Measurements from ENCODE around the gene STON1.
A peak's percentile ranks its signal among the peaks of the same experiment; 100 is the strongest.
"Not testable (repeated sequence)": the region's sequence is repeated elsewhere in the genome, so short reads cannot be mapped to it uniquely, and the experiment has no call there.

Gene STON1

DNA sequence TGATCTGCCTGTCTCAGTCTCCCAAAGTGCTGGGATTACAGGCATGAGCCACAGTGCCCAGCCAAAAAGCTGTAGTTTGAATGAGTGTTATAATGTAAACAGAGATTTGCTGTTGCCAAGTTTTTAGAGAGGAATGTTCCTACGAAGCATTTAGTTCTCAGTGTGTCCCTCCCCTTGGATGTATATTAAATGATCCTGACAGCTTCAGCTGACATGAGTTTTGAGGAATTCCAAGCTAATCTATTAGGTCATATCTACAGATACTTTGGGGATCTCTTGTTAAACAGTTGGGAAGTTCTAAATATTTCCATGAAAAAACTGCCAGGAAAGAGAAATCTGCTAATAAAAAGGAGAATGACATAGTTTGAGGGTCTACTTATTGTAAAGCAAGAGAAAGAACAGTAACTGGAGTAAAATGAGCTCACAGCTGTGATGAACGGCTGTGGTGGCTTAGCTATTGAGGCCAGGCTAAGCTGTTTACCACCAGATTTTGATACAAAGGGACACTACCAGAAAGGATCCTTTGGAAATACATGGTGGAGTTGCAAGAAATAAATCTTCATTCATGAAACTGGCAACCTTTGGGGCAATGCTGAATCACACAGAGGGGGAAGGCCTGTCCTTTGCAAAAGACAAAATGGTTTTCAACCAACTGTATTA, 2.6 kb upstream of the STON1 start:
- DNase-seq: peak; percentile 80

DNA sequence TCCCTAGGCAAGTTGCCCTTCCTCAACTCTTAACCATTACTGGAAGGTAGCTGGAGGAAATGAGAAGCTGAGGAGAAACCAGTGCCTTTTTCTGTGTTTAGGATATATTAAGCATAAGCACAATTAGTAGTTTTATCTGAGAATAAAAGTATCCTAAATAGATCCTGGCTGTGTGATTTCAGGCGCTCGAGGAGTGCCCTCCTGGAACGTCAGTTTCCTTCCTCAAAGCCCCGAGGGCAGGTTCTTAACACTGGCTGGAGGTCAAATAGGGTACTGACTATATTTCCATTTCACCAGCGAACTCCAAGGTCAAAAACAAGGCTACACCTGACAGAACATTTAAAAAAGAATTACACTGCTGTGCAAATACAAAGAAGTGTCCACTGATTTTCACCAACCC, 1.5 kb upstream of the STON1 start:
- DNase-seq: no peak

DNA sequence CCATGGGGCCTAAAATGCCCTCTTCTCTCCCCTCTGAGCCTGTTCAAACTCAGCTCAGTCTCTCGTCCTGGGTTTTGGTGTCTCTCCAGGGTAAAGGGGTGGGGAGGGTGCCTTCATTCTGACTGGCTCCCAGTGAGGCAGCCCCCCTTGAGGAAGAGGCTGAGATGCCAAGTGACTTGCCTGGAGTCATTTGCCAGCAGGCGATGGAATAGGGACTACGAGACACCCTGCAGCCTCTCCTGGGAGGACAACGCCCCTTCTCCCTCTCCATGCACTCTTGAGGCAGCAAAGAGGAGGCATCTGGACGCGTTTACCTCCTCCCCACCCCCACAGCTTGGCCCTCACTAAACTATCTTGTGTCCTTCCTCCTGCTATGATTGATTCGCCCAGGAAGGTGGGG, 760 bp upstream of the STON1 start:
- DNase-seq: no peak

DNA sequence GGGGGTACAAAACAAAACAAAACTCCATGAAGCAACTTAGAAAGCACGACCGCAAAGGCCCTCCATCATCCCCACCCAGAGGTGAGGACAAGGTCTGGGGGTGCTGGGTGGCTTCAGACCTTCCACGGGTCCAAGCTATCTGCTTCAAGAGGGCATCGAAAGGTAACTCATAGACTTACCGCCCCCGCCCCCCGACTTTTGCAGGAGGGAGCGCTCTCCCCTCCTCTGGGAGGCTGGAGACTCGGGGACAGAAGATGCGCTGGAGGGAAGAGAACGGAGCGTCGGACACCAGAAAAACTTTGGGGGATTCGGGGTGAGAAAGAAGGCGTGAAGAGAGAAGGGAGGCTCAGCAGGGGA, 300 bp upstream of the STON1 start:
- DNase-seq: no peak

DNA sequence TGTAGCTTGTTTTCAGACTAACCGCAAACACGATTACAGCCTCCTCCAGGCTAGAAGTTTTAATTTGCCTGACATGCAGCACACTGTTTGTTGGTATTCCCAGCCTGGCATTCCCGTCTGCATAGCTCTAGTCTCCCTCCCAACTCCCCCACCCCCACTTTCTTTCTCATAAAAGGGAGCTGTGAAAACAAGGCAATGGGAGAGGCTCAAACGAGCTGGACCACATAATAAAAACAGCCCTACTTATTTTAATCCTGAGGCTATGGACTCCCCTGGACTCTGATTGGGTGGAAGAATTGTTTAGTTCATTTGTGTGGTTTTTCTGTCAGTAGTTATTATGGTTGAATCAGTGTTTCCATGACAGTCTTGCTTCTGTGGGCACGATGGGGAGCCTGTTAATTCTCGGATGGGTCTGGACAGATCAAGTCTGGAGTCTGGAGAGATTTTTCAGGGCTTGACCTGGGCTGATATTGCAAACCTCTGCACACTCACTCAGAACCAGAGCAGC, 1.2 kb downstream of the STON1 start:
- peak; percentile 71 for DNase-seq

DNA sequence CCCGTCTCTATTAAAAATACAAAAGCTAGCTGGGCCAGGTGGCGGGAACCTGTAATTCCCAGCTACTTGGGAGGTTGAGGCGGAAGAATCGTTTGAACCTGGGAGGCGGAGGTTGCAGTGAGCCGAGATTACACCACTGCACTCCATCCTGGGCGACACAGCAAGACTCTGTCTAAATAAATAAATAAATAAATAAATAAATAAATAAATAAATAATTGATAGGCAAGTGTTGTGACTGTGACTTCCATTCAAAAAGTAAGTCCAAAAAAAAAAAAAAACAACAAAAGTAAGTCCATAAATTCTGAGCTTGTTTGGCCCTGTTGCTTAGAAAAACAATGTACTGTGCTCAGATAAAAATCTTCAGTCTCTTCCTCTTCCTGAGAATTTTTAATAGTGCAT, 2.2 kb downstream of the STON1 start:
- DNase-seq: no peak

DNA sequence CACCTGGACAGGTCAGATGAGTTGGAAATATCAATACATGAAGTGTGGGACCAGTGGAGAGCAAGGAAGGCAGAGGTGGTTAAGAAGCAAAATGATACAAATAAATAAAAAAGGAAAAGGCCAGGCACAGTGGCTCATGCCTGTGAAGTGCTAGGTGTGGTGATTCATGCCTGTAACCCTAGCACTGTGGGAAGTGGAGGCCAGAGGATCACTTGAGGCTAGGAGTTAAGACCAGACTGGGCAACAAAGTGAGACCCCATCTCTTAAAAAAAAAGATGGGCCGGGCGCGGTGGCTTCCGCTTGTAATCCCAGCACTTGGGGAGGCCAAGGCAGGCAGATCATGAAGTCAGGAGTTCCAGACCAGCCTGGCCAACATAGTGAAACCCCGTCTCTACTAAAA, 2.9 kb downstream of the STON1 start:
- DNase-seq: no peak

DNA sequence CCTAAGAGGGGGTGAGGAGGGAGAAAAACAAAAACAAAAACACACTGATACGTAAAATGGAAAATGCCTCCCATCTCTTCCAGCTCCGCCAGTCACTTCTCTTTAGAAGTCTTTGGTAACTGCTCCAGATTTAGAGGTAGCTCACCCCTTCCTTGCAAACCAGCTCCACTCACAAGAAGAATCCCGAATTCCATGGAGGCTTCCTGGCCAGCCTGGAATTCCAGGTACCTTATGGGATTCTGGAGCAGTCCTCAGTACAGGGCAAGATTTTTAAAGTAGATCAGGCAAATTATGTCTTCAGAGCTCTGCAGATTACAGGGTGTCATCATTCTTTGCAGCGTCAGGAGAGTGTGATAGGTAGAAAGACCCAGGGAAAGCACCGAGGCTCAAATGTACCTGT, 4.8 kb downstream of the STON1 start:
- DNase-seq: no peak

DNA sequence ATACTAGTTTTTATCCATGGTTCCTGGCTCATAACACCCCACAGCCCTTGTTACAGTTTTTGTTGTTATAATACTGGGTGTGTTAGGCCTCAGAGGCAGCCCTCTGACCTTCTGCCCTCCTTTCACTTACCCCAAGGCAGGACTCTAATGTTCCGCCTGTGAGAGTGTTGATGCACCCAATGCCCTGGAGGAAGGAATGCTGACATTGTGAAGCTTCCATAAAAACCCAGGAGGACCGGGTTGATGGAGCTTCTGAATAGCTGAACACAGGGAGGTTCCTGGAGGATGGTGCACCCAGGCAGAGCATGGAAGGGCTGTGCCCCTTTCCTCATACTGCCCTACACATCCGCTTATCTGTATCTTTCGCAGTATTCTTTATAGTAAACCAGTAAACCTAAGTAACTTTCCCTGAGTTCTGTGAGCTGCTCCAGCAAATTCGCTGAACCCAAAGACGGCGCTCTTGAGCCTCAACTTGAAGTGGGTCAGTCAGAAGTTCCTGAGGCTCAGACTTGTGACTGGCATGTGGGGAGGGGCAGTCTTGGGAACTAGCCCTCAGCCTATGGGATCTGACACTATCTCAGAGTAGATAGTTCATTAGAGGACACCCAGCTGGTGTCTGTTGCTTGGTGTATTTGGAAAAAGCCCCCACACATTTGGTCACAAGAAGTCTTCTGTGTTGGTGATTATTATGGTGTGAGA, 10.4 kb downstream of the STON1 start:
- no peak for DNase-seq

DNA sequence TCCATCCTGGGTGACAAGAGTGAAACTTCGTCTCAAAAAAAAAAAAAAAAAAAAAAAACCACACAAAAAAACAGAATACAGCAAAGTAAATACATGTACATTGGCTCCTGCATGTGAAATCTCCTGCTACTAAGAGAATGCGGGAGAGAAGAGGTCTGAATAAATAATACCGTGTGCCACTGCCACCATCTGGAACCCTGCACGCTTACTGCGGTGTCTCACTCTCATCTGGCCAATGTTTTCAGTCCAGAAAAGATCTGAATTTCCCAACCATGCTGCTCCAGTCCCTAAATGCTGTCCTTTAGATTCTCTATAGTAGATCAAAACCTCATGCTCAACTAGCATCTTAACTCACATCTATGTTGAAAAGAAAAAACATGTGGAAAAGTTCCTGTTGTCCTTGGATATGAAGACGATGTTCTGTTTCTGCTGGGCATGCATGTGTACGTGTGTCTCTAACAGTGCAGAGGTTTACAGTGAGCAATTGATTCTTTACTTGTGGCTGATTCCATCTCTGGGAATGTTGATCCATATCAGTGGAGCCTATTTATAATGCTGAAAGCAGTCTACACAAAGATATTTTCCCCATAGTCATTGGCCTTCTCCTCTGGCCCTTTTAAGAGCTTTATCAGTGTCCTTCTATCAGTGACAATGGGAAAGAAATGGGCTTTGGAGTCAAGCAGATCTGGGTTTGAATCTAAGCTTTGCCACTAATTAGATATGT, 11.9 kb downstream of the STON1 start:
- DNase-seq: no peak

DNA sequence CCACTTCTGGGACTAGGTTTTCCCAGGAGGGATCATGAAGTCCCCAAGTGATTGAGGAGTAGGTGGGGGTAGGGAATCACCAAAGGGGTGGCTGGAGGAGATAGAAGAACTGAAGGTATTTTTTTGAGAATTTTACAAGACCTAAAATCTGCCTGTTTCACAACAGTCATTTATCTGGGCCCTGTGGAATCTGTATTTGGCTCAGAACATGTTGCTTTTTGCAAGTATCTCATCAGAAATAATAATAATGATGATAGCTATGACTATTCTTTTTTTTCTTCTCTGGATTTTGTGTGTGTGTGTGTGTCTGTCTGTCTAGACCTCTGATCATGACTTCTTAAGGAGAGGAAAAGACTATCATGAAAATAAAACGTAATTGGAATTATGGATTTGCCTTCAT, 13.9 kb downstream of the STON1 start:
- no peak for DNase-seq

DNA sequence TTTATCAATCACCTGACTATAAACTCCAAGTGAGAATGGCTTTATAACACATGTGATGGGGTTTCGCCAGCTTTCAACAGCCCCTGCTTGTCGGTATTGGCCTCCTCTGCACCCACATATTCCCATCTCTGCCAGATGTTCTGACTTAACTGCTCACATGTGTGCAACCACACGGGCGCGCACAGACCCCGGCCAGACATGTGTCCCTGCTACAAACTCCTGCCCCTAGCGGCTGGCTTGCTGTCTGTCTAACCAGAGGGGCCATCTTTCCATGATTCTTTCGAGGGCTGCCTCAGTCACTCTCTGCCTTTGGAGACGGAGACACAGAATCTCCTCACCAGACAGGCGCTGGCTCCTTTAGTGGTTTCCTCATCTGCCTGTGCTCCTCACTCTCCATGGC, 15.3 kb downstream of the STON1 start:
- peak; percentile 61 for DNase-seq

DNA sequence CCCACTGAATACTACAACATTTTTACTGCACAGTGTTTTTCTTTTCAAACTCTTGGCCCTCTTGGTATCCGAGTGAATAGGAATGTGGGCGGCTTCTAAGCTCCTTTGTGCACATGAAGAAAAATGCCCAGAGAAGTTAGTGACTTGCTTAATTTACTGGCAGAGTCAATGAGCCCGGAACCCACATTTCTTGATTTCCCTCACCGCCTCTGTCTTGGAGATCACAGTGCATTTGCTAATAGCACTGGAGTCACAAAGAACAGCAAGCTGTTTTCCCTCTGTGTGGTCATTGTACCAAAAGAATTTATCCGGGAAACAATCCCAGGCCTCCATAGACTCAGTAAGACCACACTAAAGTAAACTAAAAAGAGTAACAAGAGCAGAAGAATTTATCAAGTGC, 18.9 kb downstream of the STON1 start:
- peak; percentile 18 for DNase-seq

DNA sequence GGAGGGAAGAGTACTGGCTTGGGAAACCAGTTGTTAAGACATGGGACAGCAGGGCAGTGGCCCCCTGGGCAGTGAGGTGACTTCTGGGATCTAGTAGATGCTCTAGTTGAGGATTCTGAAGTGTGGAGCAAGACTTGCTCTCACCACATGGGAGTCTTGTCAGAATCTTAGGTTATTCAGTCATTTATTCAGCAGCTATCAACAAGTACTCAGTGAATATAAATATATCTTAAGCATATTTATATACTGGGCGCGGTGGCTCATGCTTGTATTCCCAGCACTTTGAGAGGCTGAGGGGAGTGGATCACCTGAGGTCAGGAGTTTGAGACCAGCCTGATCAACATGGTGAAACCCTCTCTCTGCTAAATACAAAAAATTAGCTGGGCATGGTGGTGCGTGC, 20.0 kb downstream of the STON1 start:
- DNase-seq: no peak

DNA sequence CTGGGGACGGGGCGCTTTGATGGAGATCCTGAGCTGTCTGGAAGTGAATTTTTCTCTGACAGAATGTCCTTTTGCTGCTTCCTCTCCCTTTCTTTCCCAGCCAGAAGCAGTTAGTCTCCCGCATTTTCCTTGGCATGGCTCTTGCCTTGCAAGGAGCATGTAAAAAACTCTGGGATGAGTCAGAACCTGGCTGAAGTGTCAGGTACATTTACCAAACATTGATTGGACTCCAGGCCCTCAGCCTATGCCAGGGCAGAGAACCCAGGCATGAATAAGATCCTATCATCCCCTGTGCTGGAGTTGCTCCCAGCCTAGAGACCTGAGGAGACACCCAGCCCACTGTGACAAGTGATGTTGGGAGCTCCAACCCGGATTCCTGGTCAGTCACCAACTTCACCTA, 21.6 kb downstream of the STON1 start:
- DNase-seq: no peak

DNA sequence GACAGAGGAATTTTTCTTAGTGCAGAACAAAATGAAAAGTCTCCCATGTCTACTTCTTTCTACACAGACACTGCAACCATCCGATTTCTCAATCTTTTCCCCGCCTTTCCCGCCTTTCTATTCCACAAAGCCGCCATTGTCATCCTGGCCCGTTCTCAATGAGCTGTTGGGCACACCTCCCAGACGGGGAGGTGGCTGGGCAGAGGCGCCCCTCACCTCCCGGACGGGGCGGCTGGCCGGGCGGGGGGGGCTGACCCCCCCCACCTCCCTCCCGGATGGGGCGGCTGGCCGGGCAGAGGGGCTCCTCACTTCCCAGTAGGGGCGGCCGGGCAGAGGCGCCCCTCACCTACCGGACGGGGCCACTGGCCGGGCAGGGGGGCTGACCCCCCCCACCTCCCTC, 25.1 kb downstream of the STON1 start:
- not testable (repeated sequence) for DNase-seq

DNA sequence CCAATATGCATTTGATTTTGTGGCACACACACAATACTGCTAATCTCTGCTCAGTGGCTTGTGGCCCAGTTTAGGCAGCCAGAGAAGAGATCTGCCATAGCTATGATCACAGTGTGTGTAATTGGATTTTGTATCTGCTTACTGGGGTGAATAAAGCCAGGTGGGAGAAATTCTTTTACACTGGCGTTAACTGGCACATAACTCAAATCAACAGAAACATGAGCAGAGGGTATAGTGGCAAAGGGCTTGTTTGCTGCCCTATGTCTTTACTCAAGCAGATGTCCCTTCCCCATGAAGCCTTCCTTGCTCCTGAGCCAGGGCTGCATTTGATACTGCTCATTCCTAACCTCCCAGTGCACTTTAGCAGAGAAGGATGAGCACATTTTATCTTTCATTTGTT, 28.5 kb downstream of the STON1 start:
- DNase-seq: no peak

DNA sequence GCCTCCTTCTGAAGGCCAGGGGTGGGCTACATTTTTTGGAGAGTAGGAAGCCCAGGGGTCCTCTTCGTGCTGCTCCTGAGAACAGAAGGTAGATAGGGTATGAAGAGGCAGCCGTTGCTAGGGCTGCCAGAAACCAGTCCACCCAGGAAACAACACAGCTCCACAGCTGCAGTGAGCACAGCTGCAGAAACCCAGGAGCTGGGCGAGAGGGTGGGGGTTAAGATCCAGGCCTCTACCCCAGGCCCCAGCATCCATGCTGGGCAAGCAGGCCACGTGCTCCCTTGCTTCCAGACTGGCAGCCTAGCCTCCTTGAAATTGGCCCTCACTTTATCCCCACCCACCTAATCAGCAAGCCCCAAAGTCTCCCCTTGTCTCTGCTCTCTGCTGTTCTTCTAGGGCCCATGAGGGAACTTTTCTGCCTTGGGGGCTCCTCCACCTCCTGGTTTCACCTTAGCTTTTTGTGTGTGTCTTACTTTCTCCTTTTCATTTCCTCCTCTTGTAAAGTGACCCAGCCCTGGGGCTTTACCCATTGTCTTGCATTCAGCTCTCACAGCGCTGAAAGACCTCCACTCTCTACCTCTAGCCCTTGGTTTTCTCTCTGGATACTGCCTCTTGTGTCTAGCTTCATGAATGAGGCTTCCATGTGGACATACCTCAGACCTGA, 30.7 kb downstream of the STON1 start:
- DNase-seq: no peak

DNA sequence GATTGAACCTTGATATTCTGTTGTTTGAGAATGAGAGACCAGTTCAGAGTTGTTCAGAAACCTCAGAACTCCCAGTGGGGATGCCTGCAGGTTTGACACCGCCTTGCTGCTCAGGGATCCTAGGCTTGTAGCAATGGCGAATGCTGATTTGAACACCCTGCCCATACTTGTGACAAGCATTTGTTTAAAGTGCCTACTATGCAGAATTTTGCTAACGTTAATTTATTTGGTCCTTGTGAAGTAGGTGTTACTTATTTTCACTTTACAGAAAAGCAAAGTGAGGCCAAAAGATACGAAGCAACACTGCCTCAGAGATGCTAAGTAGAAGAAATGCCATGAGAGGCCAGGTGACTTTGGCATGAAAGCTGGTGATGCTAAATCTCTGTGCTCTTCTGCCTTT, 32.3 kb downstream of the STON1 start:
- DNase-seq: no peak

DNA sequence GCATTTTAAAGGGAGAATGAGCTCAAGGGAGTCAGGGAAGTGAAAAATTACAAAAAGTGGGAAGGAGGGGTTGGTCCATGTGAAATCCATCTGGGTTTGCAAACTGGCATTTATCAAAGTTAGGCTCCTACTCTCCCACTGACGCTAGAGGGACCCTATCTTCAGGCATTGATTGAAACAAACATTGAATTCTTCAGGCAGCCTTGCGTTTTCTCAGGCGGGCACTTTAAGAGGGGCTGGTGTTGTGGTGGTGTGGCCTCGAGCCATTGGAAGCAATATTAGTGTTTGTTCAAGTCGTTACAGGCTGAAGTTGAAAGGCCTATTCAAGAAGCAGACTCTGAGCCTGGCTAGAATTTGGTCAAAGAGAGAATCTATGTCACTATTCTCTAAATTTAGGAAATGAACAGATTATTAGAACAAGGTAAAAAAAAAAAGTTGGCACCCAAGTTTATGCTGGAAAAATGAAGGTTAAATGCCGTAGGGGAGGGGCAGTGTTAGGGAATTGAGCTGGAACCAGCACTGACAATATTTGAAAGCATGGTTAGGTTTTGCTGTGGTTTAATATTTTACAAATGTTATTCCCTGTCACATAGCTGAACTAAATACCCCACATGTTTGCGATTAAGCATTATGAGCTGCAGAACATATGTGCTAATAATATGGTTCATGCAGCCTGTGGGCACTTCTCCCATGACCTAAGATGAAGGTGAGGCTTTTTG, 36.8 kb downstream of the STON1 start:
- DNase-seq: peak; percentile 46

DNA sequence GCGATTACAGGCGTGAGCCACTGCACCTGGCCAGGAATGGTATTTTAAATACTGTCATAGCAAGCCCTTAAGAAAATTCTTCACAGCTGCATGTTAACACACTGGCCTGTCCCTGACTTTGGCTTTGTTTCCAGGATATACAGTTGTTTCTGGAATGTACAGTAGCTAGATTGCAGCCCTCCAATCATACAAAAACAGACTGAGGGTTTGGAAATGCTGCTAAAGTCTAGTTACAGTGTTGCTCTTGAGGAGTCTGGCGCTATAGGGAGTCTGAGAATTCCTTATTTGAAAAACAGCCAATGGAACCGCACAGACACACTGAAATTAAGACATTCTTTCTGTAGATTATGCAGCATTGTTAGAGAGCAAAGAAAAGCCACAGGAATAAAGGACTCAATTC, 37.7 kb downstream of the STON1 start:
- DNase-seq: peak; percentile 75

DNA sequence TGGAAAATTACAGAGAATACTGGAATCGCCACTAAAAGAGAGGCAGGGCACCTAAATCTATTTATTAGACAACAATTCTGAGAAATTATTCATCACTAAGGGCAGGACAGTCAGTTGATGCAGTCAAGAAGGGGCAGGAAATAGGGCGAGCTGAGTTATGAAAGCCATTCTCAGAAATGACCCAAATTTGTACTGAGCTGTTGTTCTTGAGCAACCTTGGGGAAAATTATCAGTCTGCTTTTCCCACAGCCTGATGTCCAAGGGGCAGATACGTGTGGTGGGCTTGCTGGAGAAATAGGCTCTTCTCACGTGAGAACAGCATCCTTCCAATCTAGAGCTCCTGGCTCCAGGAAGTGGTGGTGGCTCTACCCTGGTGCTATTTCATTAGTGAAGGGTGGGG, 38.6 kb downstream of the STON1 start:
- no peak for DNase-seq

DNA sequence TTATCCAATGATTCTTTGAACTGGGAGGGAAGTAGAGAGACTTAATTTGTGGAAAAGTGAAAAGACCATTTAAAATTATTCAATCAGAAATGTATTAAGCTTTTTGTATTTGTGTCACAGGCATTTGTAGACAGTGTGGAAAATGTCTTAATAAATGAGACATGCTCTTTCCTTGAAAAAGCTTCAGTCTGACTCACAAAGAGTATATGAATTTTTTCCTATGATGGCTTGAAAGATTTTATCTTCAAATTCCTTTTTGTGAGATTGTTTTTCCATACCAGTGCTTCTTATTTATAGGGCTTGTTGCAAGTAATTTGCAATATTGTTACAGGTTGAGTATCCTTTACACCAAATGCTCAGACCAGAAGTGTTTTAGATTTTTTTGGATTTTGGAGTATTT, 39.5 kb downstream of the STON1 start:
- DNase-seq: peak; percentile 18
